Psoas muscle (tissue), 7 donors: ENCODE results near the gene KLHDC7B. TPM values are rescaled to one million over a fixed set of nuclear protein-coding genes. Genes with fewer than 3 reads are reported as not detected.

Experiments used
- polyA plus RNA-seq, 3 donors: library from polyadenylated mRNA; stranded (reverse); fragments of 200-250 nt; gene quantifications; one replicate each; pipeline ENCODE4 v1.2.3, GENCODE V29; 2013
- total RNA-seq, 4 donors: library from RNA; stranded (reverse); fragmentation: NEBNext Ultra II Directional in 2 of 4; extraction: Animal tissue kit (Norgen Biotek cat#: 25700) in 2 of 4; gene quantifications; one replicate each; pipeline versions ENCODE4 v1.2.1 to v1.2.4, GENCODE V29; 2021 to 2023
- donor health status: healthy with polysubstance abuse.
- donor health status: DM: no; HTN: no; CAD: no; lungs with moderate emphysema.
- donor health status: Bipolar disorder and iron deficiency.
- donor health status: healthy.
- donor health status: DM: no; HTN: no; CAD: no.
- donor health status: DM: no; HTN: no; CAD: no.
- donor health status: DM: yes; HTN: yes; CAD: no.

KLHDC7B gene
- total and polyA plus RNA-seq, 7 donors = 0.01 to 0.11 (median 0.01) TPM; not detected in 4

Other genes starting within 250 kb of the KLHDC7B start
- 10 to 100 TPM; 13.6 to 43.7 (median 15.0) TPM for gene PLXNB2, start 238.3 kb upstream of the KLHDC7B start, total RNA-seq
- gene PLXNB2, start 238.3 kb upstream of the KLHDC7B start, polyA plus RNA-seq = 10 to 100 TPM in 1 of 3 donors, 1 to 10 TPM in 2; 3.9 to 11.6 (median 5.8) TPM
- 1 to 10 TPM in 2 of 4 donors, under 1 TPM in 2; 0.57 to 1.6 (median 0.94) TPM for gene DENND6B, start 218.9 kb upstream of the KLHDC7B start, total RNA-seq
- under 1 TPM; 0.46 to 0.93 (median 0.81) TPM for gene DENND6B, start 218.9 kb upstream of the KLHDC7B start, polyA plus RNA-seq
- gene PPP6R2, start 202.6 kb upstream of the KLHDC7B start, total RNA-seq = 10 to 100 TPM; 36.6 to 48.2 (median 42.5) TPM
- 10 to 100 TPM; 31.6 to 43.7 (median 32.1) TPM for gene PPP6R2, start 202.6 kb upstream of the KLHDC7B start, polyA plus RNA-seq
- gene SBF1, start 70.9 kb upstream of the KLHDC7B start, total RNA-seq = 10 to 100 TPM; 75.3 to 98.0 (median 82.8) TPM
- gene SBF1, start 70.9 kb upstream of the KLHDC7B start, polyA plus RNA-seq = 10 to 100 TPM; 42.1 to 58.6 (median 54.9) TPM
- gene ADM2, start 64.4 kb upstream of the KLHDC7B start, total RNA-seq = under 1 TPM in 1 of 4 donors, not detected in 3; 0.21 TPM
- under 1 TPM in 2 of 3 donors, not detected in 1; 0.01 to 0.05 TPM for gene ADM2, start 64.4 kb upstream of the KLHDC7B start, polyA plus RNA-seq
- gene MIOX, start 59.0 kb upstream of the KLHDC7B start, total RNA-seq = not detected
- not detected for gene MIOX, start 59.0 kb upstream of the KLHDC7B start, polyA plus RNA-seq
- gene LMF2, start 38.2 kb upstream of the KLHDC7B start, total RNA-seq = 10 to 100 TPM; 16.7 to 18.6 (median 17.3) TPM
- 10 to 100 TPM; 14.9 to 24.1 (median 15.6) TPM for gene LMF2, start 38.2 kb upstream of the KLHDC7B start, polyA plus RNA-seq
- 10 to 100 TPM; 19.2 to 24.2 (median 21.7) TPM for gene NCAPH2, start 37.7 kb upstream of the KLHDC7B start, total RNA-seq
- 10 to 100 TPM; 21.8 to 26.3 (median 23.7) TPM for gene NCAPH2, start 37.7 kb upstream of the KLHDC7B start, polyA plus RNA-seq
- under 1 TPM in 1 of 4 donors, not detected in 3; 0.97 TPM for gene SCO2, start 20.3 kb upstream of the KLHDC7B start, total RNA-seq
- gene SCO2, start 20.3 kb upstream of the KLHDC7B start, polyA plus RNA-seq = under 1 TPM in 2 of 3 donors, not detected in 1; 0.99 to 1.00 TPM
- 10 to 100 TPM in 3 of 4 donors, 1 to 10 TPM in 1; 7.1 to 18.8 (median 13.3) TPM for gene TYMP, start 15.9 kb upstream of the KLHDC7B start, total RNA-seq
- 10 to 100 TPM in 1 of 3 donors, 1 to 10 TPM in 2; 5.0 to 26.0 (median 7.0) TPM for gene TYMP, start 15.9 kb upstream of the KLHDC7B start, polyA plus RNA-seq
- not detected for gene SYCE3, start 17.0 kb downstream of the KLHDC7B start, total RNA-seq
- not detected for gene SYCE3, start 17.0 kb downstream of the KLHDC7B start, polyA plus RNA-seq
- 100 to 1,000 TPM in 3 of 4 donors, 10 to 100 TPM in 1; 75.8 to 144 (median 139) TPM for gene CPT1B, start 32.5 kb downstream of the KLHDC7B start, total RNA-seq
- gene CPT1B, start 32.5 kb downstream of the KLHDC7B start, polyA plus RNA-seq = 10 to 100 TPM; 57.4 to 87.6 (median 70.8) TPM
- gene CHKB, start 37.0 kb downstream of the KLHDC7B start, total RNA-seq = 10 to 100 TPM; 11.5 to 25.2 (median 16.3) TPM
- gene CHKB, start 37.0 kb downstream of the KLHDC7B start, polyA plus RNA-seq = 10 to 100 TPM; 13.1 to 14.3 (median 13.6) TPM
- under 1 TPM; 0.12 to 0.34 (median 0.17) TPM for gene MAPK8IP2, start 54.9 kb downstream of the KLHDC7B start, total RNA-seq
- gene MAPK8IP2, start 54.9 kb downstream of the KLHDC7B start, polyA plus RNA-seq = under 1 TPM; 0.13 to 0.22 (median 0.15) TPM
- 10 to 100 TPM in 2 of 4 donors, 1 to 10 TPM in 2; 8.8 to 13.6 (median 10.4) TPM for gene ARSA, start 82.3 kb downstream of the KLHDC7B start, total RNA-seq
- 10 to 100 TPM in 1 of 3 donors, 1 to 10 TPM in 2; 8.3 to 11.7 (median 9.8) TPM for gene ARSA, start 82.3 kb downstream of the KLHDC7B start, polyA plus RNA-seq
- gene SHANK3, start 126.9 kb downstream of the KLHDC7B start, total RNA-seq = 10 to 100 TPM in 3 of 4 donors, 1 to 10 TPM in 1; 7.5 to 16.3 (median 13.5) TPM
- gene SHANK3, start 126.9 kb downstream of the KLHDC7B start, polyA plus RNA-seq = 1 to 10 TPM; 4.2 to 9.3 (median 4.8) TPM
- gene ACR, start 192.3 kb downstream of the KLHDC7B start, total RNA-seq = under 1 TPM in 3 of 4 donors, not detected in 1; 0.26 to 0.82 (median 0.64) TPM
- under 1 TPM in 2 of 3 donors, not detected in 1; 0.10 to 0.19 TPM for gene ACR, start 192.3 kb downstream of the KLHDC7B start, polyA plus RNA-seq
- 10 to 100 TPM in 1 of 4 donors, 1 to 10 TPM in 3; 4.1 to 11.8 (median 6.0) TPM for gene RABL2B, start 237.7 kb downstream of the KLHDC7B start, total RNA-seq
- 10 to 100 TPM in 2 of 3 donors, 1 to 10 TPM in 1; 7.1 to 12.7 (median 12.2) TPM for gene RABL2B, start 237.7 kb downstream of the KLHDC7B start, polyA plus RNA-seq